Endothelial cell of umbilical vein (primary cell): ENCODE measurements around the gene TBCD. TPM values are rescaled to one million over a fixed set of nuclear protein-coding genes. Genes with fewer than 3 reads are reported as not detected.

ENCODE experiments used
- BruUV-seq: library from RNA; stranded (reverse); fragments of 400-500 nt; replicated peaks from 2 replicates; lab custom pipeline; 2021; lab: Mats Ljungman, UMichigan
- CTCF ChIA-PET: fragments of 300-600, 350-600 bp; sonication (Branson Sonifier 250); formaldehyde crosslinking; loops from one replicate; lab custom pipeline; 2021; ENCODE audit warnings: antibody characterized with exemption, inconsistent platforms; lab: Charles Lee
- POLR2A ChIA-PET: fragments of 300-600, 350-600 bp; sonication (Branson Sonifier 250); formaldehyde crosslinking; loops from one replicate; lab custom pipeline; 2021; ENCODE audit warnings: antibody characterized with exemption, inconsistent platforms; lab: Charles Lee
- DNase-seq: peaks from one replicate; pipeline ENCODE4 v3.0.0-alpha.2; 2011; ENCODE audit warnings: low read depth, low spot score
- FAIRE-seq: peaks from 2 replicates; lab custom pipeline; 2011; peaks lifted over from hg19 to GRCh38; lab: Jason Lieb, UNC
- H2AFZ ChIP-seq: 2 replicates; pipeline ENCODE4 v1.6.0; 2012; ENCODE audit warnings: low read depth, low read length, control low read depth, inconsistent platforms
- H3K27ac ChIP-seq: 2 replicates; pipeline ENCODE4 v1.5.1; 2011; ENCODE audit warnings: low read depth, mild to moderate bottlenecking, control low read depth, low read length, moderate library complexity; ENCODE audit not compliant: insufficient read depth
- H3K27me3 ChIP-seq, 2 experiments: 2 replicates each; pipeline versions ENCODE4 v1.6.0 to v1.6.1; 2011; ENCODE audit warnings: low read length in 2 of 2, mixed read lengths in 1 of 2; ENCODE audit not compliant: control insufficient read depth in 2 of 2, insufficient read depth in 2 of 2
- H3K36me3 ChIP-seq, 2 experiments: 2 replicates in 1 of 2; 3 replicates in 1 of 2; pipeline ENCODE4 v1.5.1; 2011; ENCODE audit warnings: low read length in 2 of 2, mild to moderate bottlenecking in 1 of 2, moderate library complexity in 1 of 2; ENCODE audit not compliant: control insufficient read depth in 2 of 2, insufficient read depth in 2 of 2; ENCODE audit errors: extremely low read depth in 1 of 2
- H3K4me1 ChIP-seq: 3 replicates; pipeline ENCODE4 v1.5.1; 2011; ENCODE audit warnings: mild to moderate bottlenecking, low read length; ENCODE audit not compliant: control insufficient read depth, insufficient read depth; ENCODE audit errors: extremely low read depth
- H3K4me2 ChIP-seq: 2 replicates; pipeline ENCODE4 v1.6.1; 2011; ENCODE audit warnings: low read length, control low read depth, mixed read lengths; ENCODE audit not compliant: insufficient read depth
- H3K4me3 ChIP-seq, 3 experiments: fragments of 200-600 bp in 1 of 3; sonication (generic), shearing (Covaris generic) in 1 of 3; replicated peaks in 1 of 3; 2 replicates each; pipeline ENCODE4 v1.5.1; 2011 to 2016; ENCODE audit warnings: control low read depth in 3 of 3, low read length in 3 of 3, mild to moderate bottlenecking in 2 of 3, inconsistent platforms in 1 of 3, low read depth in 1 of 3, moderate library complexity in 1 of 3; ENCODE audit not compliant: insufficient read depth in 1 of 3
- H3K79me2 ChIP-seq: 2 replicates; pipeline ENCODE4 v1.6.0; 2012; ENCODE audit warnings: low read length, inconsistent platforms; ENCODE audit not compliant: control insufficient read depth, insufficient read depth
- H3K9ac ChIP-seq: replicated peaks from 2 replicates; pipeline ENCODE3; 2011; ENCODE audit warnings: low read length, control low read depth; ENCODE audit not compliant: insufficient read depth; ENCODE audit errors: extremely low read depth
- H3K9me1 ChIP-seq: replicated peaks from 3 replicates; pipeline ENCODE4 v1.6.0; 2011; ENCODE audit warnings: mild to moderate bottlenecking, low read length; ENCODE audit not compliant: control insufficient read depth, insufficient read depth; ENCODE audit errors: extremely low read depth
- H3K9me3 ChIP-seq: replicated peaks from 2 replicates; pipeline ENCODE4 v1.5.1; 2012; ENCODE audit warnings: low read length, inconsistent platforms; ENCODE audit not compliant: control insufficient read depth, insufficient read depth
- H4K20me1 ChIP-seq: replicated peaks from 2 replicates; pipeline ENCODE3; 2011; ENCODE audit warnings: mild to moderate bottlenecking, low read length; ENCODE audit not compliant: control insufficient read depth, insufficient read depth; ENCODE audit errors: extremely low read depth
- CTCF ChIP-seq, 2 donors: IDR thresholded peaks; 1 replicate in 1 of 2; 2 replicates in 1 of 2; pipeline ENCODE4 v1.5.1; 2011; ENCODE audit warnings: low read length in 2 of 2, mild to moderate bottlenecking in 2 of 2, moderate library complexity in 2 of 2, control low read depth in 1 of 2, inconsistent platforms in 1 of 2, low read depth in 1 of 2; ENCODE audit not compliant: insufficient read depth in 1 of 2; ENCODE audit errors: extremely low read depth in 1 of 2
- EZH2 ChIP-seq: IDR thresholded peaks from 2 replicates; pipeline ENCODE4 v1.6.1; 2012; ENCODE audit warnings: borderline replicate concordance, low read depth, mild to moderate bottlenecking, moderate library complexity, low read length, inconsistent platforms; ENCODE audit not compliant: severe bottlenecking
- FOS ChIP-seq: IDR thresholded peaks from 2 replicates; pipeline ENCODE4 v1.6.1; 2011; ENCODE audit warnings: mild to moderate bottlenecking, low read length, moderate library complexity, borderline replicate concordance; ENCODE audit not compliant: insufficient read depth
- GATA2 ChIP-seq: IDR thresholded peaks from 2 replicates; pipeline ENCODE4 v1.7.0; 2011; ENCODE audit warnings: low read depth, mild to moderate bottlenecking, moderate library complexity, mixed read lengths, low read length; ENCODE audit not compliant: insufficient read length, insufficient read depth
- JUN ChIP-seq: IDR thresholded peaks from 2 replicates; pipeline ENCODE4 v1.6.1; 2011; ENCODE audit warnings: borderline replicate concordance, low read depth; ENCODE audit not compliant: insufficient read length, insufficient read depth
- MYC ChIP-seq: IDR thresholded peaks from one replicate; pipeline ENCODE4 v1.6.1; 2011; ENCODE audit warnings: mild to moderate bottlenecking, low read depth, low read length
- POLR2A ChIP-seq: IDR thresholded peaks from 2 replicates; pipeline ENCODE4 v1.6.1; 2012; ENCODE audit warnings: low read depth, mild to moderate bottlenecking, control low read depth, low read length
- POLR2AphosphoS5 ChIP-seq: IDR thresholded peaks from 2 replicates; pipeline ENCODE4 v1.6.1; 2012; ENCODE audit warnings: low read depth, mild to moderate bottlenecking, control low read depth, low read length, moderate library complexity; ENCODE audit not compliant: insufficient read depth
- dilution Hi-C: fragments of 300-500 bp; cut with MboI; formaldehyde crosslinking; loops from one replicate; pipeline ENCODE4 v1.15.0; 2019; ENCODE audit warnings: low sequenced_read_pairs; ENCODE audit not compliant: extremely low pct_ligation_motif_present
- intact Hi-C: fragments of 100-400 bp; cut with micrococcal nuclease; formaldehyde crosslinking; loops from one replicate; pipeline ENCODE4 v1.10.0; 2022
- polyA plus RNA-seq, 4 experiments: library from polyadenylated mRNA; depleted of rRNA in 3 of 4; stranded (reverse) in 3 of 4; unstranded in 1 of 4; fragments of >200 nt; gene quantifications; 2 replicates each; pipeline versions ENCODE4 v1.2.1 to v1.2.3, GENCODE V29; 2011 to 2012; ENCODE audit warnings: missing spikeins in 1 of 4
- total RNA-seq: library from RNA; stranded (reverse); gene quantifications from 2 replicates; pipeline ENCODE4 v1.2.3, GENCODE V29; 2021
- TF ChIP-seq, protein P1 (sequence below): IDR thresholded peaks from 2 replicates; pipeline ENCODE4 v1.6.1; 2011; ENCODE audit not compliant: insufficient read depth, insufficient read length

The TBCD gene
- total and polyA plus RNA-seq, 2 donors (not counting 3 experiments of a cell fraction or from before 2014, with no cell fraction given): 121 to 145 TPM

DNA sequence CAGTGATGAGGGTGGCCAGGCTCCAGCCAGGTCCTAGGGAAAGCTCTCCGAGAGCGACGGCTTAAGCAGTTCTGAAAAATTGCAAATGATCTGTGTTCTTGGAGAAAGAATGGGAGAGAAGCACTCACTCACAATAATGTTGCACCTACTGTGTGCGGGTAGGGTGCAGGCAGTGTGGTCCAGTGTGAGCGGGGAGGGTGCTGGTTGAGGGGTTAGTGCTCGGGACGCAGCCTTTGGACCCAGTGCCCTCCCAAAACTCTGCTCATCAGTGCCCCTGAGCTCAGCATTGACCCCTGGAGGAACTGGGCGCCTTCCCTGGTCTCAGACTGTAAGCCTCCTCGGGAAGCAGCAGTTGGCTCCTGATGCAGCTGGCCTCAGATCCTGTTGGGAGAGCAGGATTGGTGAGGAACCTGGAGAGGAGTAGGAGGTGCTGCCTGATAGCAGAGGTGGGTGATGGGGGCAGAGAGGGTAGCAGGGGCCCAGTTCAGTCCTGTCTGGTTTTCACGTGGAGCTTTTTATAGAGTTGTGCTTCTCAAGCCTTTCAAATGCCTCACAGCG is 111.6 kb downstream of the TBCD start:
- no peaks in the 10 kb centered on the region for H3K36me3 ChIP-seq
- no peak for TF ChIP-seq GATA2
- no peak for TF ChIP-seq EZH2
- no peak for TF ChIP-seq JUN
- no peak for TF ChIP-seq POLR2A
- no peak for TF ChIP-seq FOS
- no peak for TF ChIP-seq CTCF (IDR thresholded peaks at IDR 0.05; ENCODE audit: extremely low read depth in 1 of 2, insufficient read depth in 1 of 2, low read depth in 1 of 2, low read length in 2 of 2)
- no peak for TF ChIP-seq POLR2AphosphoS5
- TF ChIP-seq, protein P1, sequence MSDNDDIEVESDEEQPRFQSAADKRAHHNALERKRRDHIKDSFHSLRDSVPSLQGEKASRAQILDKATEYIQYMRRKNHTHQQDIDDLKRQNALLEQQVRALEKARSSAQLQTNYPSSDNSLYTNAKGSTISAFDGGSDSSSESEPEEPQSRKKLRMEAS: no peak
- TF ChIP-seq MYC: no peak
- H3K9ac ChIP-seq: no peak overlapping the region
- H3K4me3 ChIP-seq: no peak overlapping the region
- no TSS peak for BruUV-seq
- no peak overlapping the region for H2AFZ ChIP-seq
- FAIRE-seq: no peak
- peaks cover 40% of the 10 kb centered on the region for H3K4me1 ChIP-seq
- H3K27ac ChIP-seq: no peak overlapping the region
- no peak overlapping the region for H3K4me2 ChIP-seq
- H4K20me1 ChIP-seq: no peaks in the 10 kb centered on the region
- dilution Hi-C loops: no loop called here
- no peaks in the 10 kb centered on the region for H3K27me3 ChIP-seq
- peaks cover 58% of the 10 kb centered on the region for H3K79me2 ChIP-seq
- ChIA-PET POLR2A (interaction anchor here (0.6 kb wide), 1 partner anchor 19 kb away, joined by 3 read pairs; no protein-coding TSS in a partner anchor), CTCF (interaction anchor here (1.0 to 3.1 kb wide), 4 partner anchors 10 to 82 kb away, joined by 4 to 13 read pairs (median 4); no protein-coding TSS in a partner anchor)
- intact Hi-C loops: no loop called here
- no peak for DNase-seq
- H3K9me3 ChIP-seq: no peaks in the 10 kb centered on the region
- H3K9me1 ChIP-seq: no peaks in the 10 kb centered on the region
